Chondrocyte (in vitro differentiated cells): Measurements from ENCODE around the gene KIAA0319L. TPM values are rescaled to one million over a fixed set of nuclear protein-coding genes. Genes with fewer than 3 reads are reported as not detected.
"Not testable (repeated sequence)": the region's sequence is repeated elsewhere in the genome, so short reads cannot be mapped to it uniquely, and the experiment has no call there.

Experiments
- DNase-seq: peaks from one replicate; pipeline ENCODE4 v3.0.0; 2021; ENCODE audit warnings: mixed read lengths, low spot score
- H3K27ac Mint-ChIP-seq: one replicate; pipeline ENCODE4 v1.8.0; 2021; ENCODE audit warnings: mild to moderate bottlenecking, moderate library complexity, mixed read lengths; ENCODE audit not compliant: unreplicated experiment
- H3K27me3 Mint-ChIP-seq: 2 replicates; pipeline ENCODE4 v1.8.0; 2021; ENCODE audit warnings: low read depth, mixed read lengths
- H3K36me3 Mint-ChIP-seq: 2 replicates; pipeline ENCODE4 v1.8.0; 2021; ENCODE audit warnings: low read depth, mixed read lengths
- H3K4me1 Mint-ChIP-seq: 2 replicates; pipeline ENCODE4 v1.8.0; 2021; ENCODE audit warnings: low read depth, mild to moderate bottlenecking, mixed read lengths
- H3K4me3 Mint-ChIP-seq: one replicate; pipeline ENCODE4 v1.8.0; 2021; ENCODE audit warnings: mild to moderate bottlenecking, moderate library complexity, mixed read lengths; ENCODE audit not compliant: unreplicated experiment
- H3K9me3 Mint-ChIP-seq: 2 replicates; pipeline ENCODE4 v1.8.0; 2021; ENCODE audit warnings: low read depth, mixed read lengths
- CTCF ChIP-seq: fragments of 200-600 bp; sonication (generic); IDR thresholded peaks from 2 replicates; pipeline ENCODE4 v1.5.0; 2021; ENCODE audit warnings: antibody characterized with exemption, mild to moderate bottlenecking, moderate library complexity
- total RNA-seq: library from RNA; stranded (reverse); gene quantifications from 3 replicates; pipeline ENCODE4 v1.2.1, GENCODE V29; 2021

The KIAA0319L gene
- total RNA-seq, 1 donor from 2014 or later = 28.7 TPM

- H3K27me3 Mint-ChIP-seq = no peaks in the 10 kb centered on the region
- H3K36me3 Mint-ChIP-seq = peaks cover 3% of the 10 kb centered on the region
- no peak for TF ChIP-seq CTCF
- H3K9me3 Mint-ChIP-seq = no peaks in the 10 kb centered on the region
- H3K4me1 Mint-ChIP-seq = no peaks in the 10 kb centered on the region
- DNase-seq = no peak
- no peak overlapping the region for H3K4me3 Mint-ChIP-seq
- H3K27ac Mint-ChIP-seq = no peak overlapping the region
Observed at GRCh38 chr1:35589516-35590427, 32.6 kb upstream of the KIAA0319L start.

GRCh38 chr1:35588197-35588910 lies 31.2 kb upstream of the KIAA0319L start:
- H3K9me3 Mint-ChIP-seq = no peaks in the 10 kb centered on the region
- TF ChIP-seq CTCF = no peak
- H3K36me3 Mint-ChIP-seq = peaks cover 3% of the 10 kb centered on the region
- no peaks in the 10 kb centered on the region for H3K4me1 Mint-ChIP-seq
- DNase-seq = no peak
- H3K4me3 Mint-ChIP-seq = no peak overlapping the region
- H3K27me3 Mint-ChIP-seq = no peaks in the 10 kb centered on the region
- no peak overlapping the region for H3K27ac Mint-ChIP-seq

- no peaks in the 10 kb centered on the region for H3K27me3 Mint-ChIP-seq
- H3K4me3 Mint-ChIP-seq = no peak overlapping the region
- no peak for DNase-seq
- H3K4me1 Mint-ChIP-seq = no peaks in the 10 kb centered on the region
- no peak for TF ChIP-seq CTCF
- H3K36me3 Mint-ChIP-seq = peaks cover 3% of the 10 kb centered on the region
- H3K9me3 Mint-ChIP-seq = no peaks in the 10 kb centered on the region
- no peak overlapping the region for H3K27ac Mint-ChIP-seq
Observed at GRCh38 chr1:35587736-35588135, 30.5 kb upstream of the KIAA0319L start.

GRCh38 chr1:35586808-35587207 lies 29.6 kb upstream of the KIAA0319L start:
- Mint-ChIP-seq H3K27ac (no peak overlapping the region), H3K36me3 (peaks cover 3% of the 10 kb centered on the region), H3K4me3 (no peak overlapping the region), H3K27me3 (no peaks in the 10 kb centered on the region), H3K4me1 (no peaks in the 10 kb centered on the region), H3K9me3 (no peaks in the 10 kb centered on the region)
- TF ChIP-seq CTCF = no peak
- no peak for DNase-seq

- DNase-seq, H3K4me1 Mint-ChIP-seq, H3K27me3 Mint-ChIP-seq, H3K9me3 Mint-ChIP-seq, H3K4me3 Mint-ChIP-seq, H3K27ac Mint-ChIP-seq, H3K36me3 Mint-ChIP-seq: not testable (repeated sequence)
Observed at GRCh38 chr1:35585805-35586204, 28.6 kb upstream of the KIAA0319L start.
